ENCODE results near the gene ZIC5.

DNA sequence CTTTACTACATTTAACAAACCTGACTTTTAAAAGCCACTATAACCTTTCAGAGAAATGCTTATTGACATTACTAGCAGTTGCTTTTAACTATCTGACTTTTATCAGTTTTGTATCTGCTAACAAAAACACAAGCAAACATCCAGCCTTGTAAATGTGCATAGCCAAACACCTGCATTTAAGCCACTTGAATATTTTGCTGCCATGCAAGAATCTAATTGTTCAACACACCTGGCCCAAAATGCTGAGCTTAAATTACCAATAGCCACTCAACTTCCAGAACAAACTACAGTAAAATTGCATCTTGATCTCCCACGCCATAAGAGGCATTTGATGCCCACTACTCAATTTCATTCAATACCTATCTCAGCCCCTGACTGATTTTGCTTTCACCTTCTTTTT is 9.3 kb downstream of the ZIC5 start:
- TF ChIP-seq, protein P1, sequence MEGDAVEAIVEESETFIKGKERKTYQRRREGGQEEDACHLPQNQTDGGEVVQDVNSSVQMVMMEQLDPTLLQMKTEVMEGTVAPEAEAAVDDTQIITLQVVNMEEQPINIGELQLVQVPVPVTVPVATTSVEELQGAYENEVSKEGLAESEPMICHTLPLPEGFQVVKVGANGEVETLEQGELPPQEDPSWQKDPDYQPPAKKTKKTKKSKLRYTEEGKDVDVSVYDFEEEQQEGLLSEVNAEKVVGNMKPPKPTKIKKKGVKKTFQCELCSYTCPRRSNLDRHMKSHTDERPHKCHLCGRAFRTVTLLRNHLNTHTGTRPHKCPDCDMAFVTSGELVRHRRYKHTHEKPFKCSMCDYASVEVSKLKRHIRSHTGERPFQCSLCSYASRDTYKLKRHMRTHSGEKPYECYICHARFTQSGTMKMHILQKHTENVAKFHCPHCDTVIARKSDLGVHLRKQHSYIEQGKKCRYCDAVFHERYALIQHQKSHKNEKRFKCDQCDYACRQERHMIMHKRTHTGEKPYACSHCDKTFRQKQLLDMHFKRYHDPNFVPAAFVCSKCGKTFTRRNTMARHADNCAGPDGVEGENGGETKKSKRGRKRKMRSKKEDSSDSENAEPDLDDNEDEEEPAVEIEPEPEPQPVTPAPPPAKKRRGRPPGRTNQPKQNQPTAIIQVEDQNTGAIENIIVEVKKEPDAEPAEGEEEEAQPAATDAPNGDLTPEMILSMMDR (IDR thresholded peaks at IDR 0.05; ENCODE audit: insufficient read depth, low read depth, low read length) = no peak
- TF ChIP-seq EZH2 (IDR thresholded peaks at IDR 0.05; ENCODE audit: insufficient read depth, low read length) = no peak
